GM12878 (cell line): Measurements from ENCODE around the gene TMPRSS9. TPM values are rescaled to one million over a fixed set of nuclear protein-coding genes. Genes with fewer than 3 reads are reported as not detected.
A peak's percentile ranks its signal among the peaks of the same experiment; 100 is the strongest.

ENCODE experiments used
- ATF7 ChIP-seq: fragments of 450-650 bp; IDR thresholded peaks from 2 replicates; pipeline ENCODE4 v1.6.1; 2016; ENCODE audit warnings: low read depth, mild to moderate bottlenecking
- BCL11A ChIP-seq: IDR thresholded peaks from 2 replicates; pipeline ENCODE4 v1.6.1; 2011; ENCODE audit warnings: low read depth, low read length
- BRCA1 ChIP-seq: IDR thresholded peaks from 2 replicates; pipeline ENCODE4 v1.6.1; 2011; ENCODE audit warnings: low read depth, low read length, improper control_type of control experiment
- CBX5 ChIP-seq: sonication (generic); IDR thresholded peaks from 2 replicates; pipeline ENCODE4 v1.6.1; 2016; ENCODE audit warnings: low read depth, moderate library complexity, mild to moderate bottlenecking, inconsistent platforms
- CREM ChIP-seq: IDR thresholded peaks from 2 replicates; pipeline ENCODE4 v1.6.1; 2014; ENCODE audit warnings: antibody characterized with exemption, low read depth
- ESRRA ChIP-seq: IDR thresholded peaks from 2 replicates; pipeline ENCODE4 v1.6.1; 2012; ENCODE audit warnings: mild to moderate bottlenecking, low read length, improper control_type of control experiment
- EZH2 ChIP-seq: IDR thresholded peaks from 2 replicates; pipeline ENCODE4 v1.6.1; 2012; ENCODE audit warnings: low read depth, mild to moderate bottlenecking, control low read depth, inconsistent platforms, low read length, borderline replicate concordance; ENCODE audit not compliant: control insufficient read depth
- FOXK2 ChIP-seq: fragments of 450-650 bp; IDR thresholded peaks from 2 replicates; pipeline ENCODE4 v1.6.1; 2017; ENCODE audit warnings: mild to moderate bottlenecking, moderate library complexity
- GABPA ChIP-seq: IDR thresholded peaks from 2 replicates; pipeline ENCODE4 v1.6.1; 2014; ENCODE audit warnings: antibody characterized with exemption, low read depth, mild to moderate bottlenecking, inconsistent platforms
- HDGF ChIP-seq: fragments of 450-650 bp; IDR thresholded peaks from 2 replicates; pipeline ENCODE4 v1.6.1; 2016; ENCODE audit warnings: antibody characterized with exemption
- JUNB ChIP-seq: IDR thresholded peaks from 2 replicates; pipeline ENCODE4 v1.6.1; 2016; ENCODE audit warnings: antibody characterized with exemption, mild to moderate bottlenecking
- MXI1 ChIP-seq: fragments of 150-350 bp; IDR thresholded peaks from 2 replicates; pipeline ENCODE4 v1.6.1; 2011; ENCODE audit warnings: low read depth, mild to moderate bottlenecking, inconsistent platforms, low read length, improper control_type of control experiment
- NBN ChIP-seq: fragments of 450-650 bp; IDR thresholded peaks from 2 replicates; pipeline ENCODE4 v1.6.1; 2016
- PAX5 ChIP-seq: IDR thresholded peaks from 2 replicates; pipeline ENCODE4 v1.6.1; 2011; ENCODE audit warnings: low read depth, low read length, borderline replicate concordance
- RELB ChIP-seq: fragments of 450-650 bp; IDR thresholded peaks from 2 replicates; pipeline ENCODE4 v1.6.1; 2017; ENCODE audit warnings: low read depth, mild to moderate bottlenecking, moderate library complexity
- SMAD1 ChIP-seq: fragments of 450-650 bp; IDR thresholded peaks from 2 replicates; pipeline ENCODE4 v1.6.1; 2018; ENCODE audit warnings: mild to moderate bottlenecking, low read depth; ENCODE audit not compliant: partially characterized antibody
- SMARCA5 ChIP-seq: fragments of 450-650 bp; IDR thresholded peaks from 2 replicates; pipeline ENCODE4 v1.6.1; 2017; ENCODE audit warnings: mild to moderate bottlenecking
- YY1 ChIP-seq: IDR thresholded peaks from 2 replicates; pipeline ENCODE4 v1.6.1; 2011; ENCODE audit warnings: low read depth, mild to moderate bottlenecking, low read length
- ZNF384 ChIP-seq: IDR thresholded peaks from 2 replicates; pipeline ENCODE4 v1.6.1; 2012; ENCODE audit warnings: low read depth, mild to moderate bottlenecking, low read length, improper control_type of control experiment, borderline replicate concordance
- polyA plus RNA-seq, 11 experiments: library from polyadenylated mRNA; depleted of rRNA in 4 of 11; unstranded in 6 of 11; stranded (reverse) in 5 of 11; fragments of >200 nt; fragmentation: Nextera tagmentation in 4 of 11; fragmentation: Illumina TruSeq in 1 of 11; extraction: Ambion mirVana in 4 of 11; extraction: Trizol in 1 of 11; gene quantifications; 1 replicate in 1 of 11; 2 replicates in 10 of 11; pipeline versions ENCODE4 v1.2.1 to v1.2.3, GENCODE V29; 2011 to 2016; ENCODE audit warnings: inconsistent platforms in 2 of 11, missing spikeins in 2 of 11, low read depth in 1 of 11
- total RNA-seq, 4 experiments: library from RNA; depleted of rRNA in 3 of 4; stranded (reverse); fragments of >200 nt in 3 of 4; fragmentation: Illumina TruSeq in 1 of 4; extraction: Trizol in 1 of 4; gene quantifications; 2 replicates each; pipeline versions ENCODE4 v1.2.1 to v1.2.3, GENCODE V29; 2013 to 2021
- TF ChIP-seq, protein P1 (sequence below): fragments of 150-350 bp; IDR thresholded peaks from 2 replicates; pipeline ENCODE4 v1.6.1; 2014; ENCODE audit warnings: mild to moderate bottlenecking, low read depth, low read length
- TF ChIP-seq, protein P2 (sequence below): IDR thresholded peaks from 2 replicates; pipeline ENCODE4 v1.6.1; 2012; ENCODE audit warnings: low read depth, low read length, improper control_type of control experiment
- TF ChIP-seq, protein P3 (sequence below), 3 experiments: IDR thresholded peaks in 2 of 3; conservative IDR thresholded peaks in 1 of 3; 2 replicates each; pipeline ENCODE4 v1.5.1; 2011; ENCODE audit warnings: low read depth in 3 of 3, low read length in 3 of 3, mild to moderate bottlenecking in 3 of 3, control low read depth in 2 of 3, moderate library complexity in 2 of 3, inconsistent platforms in 1 of 3, mixed read lengths in 1 of 3; ENCODE audit not compliant: control insufficient read depth in 2 of 3, insufficient read depth in 1 of 3; ENCODE audit errors: extremely low read depth in 1 of 3
- TF ChIP-seq, protein P4 (sequence below): fragments of 450-650 bp; IDR thresholded peaks from 2 replicates; pipeline ENCODE4 v1.6.1; 2017; ENCODE audit warnings: mild to moderate bottlenecking, moderate library complexity

The TMPRSS9 gene
- total and polyA plus RNA-seq, 10 of the 15 experiments (the other 5 are each of a cell fraction or from before 2014, with no cell fraction given): 0.24 TPM; not detected in 9

- TF ChIP-seq RELB (peak; percentile 86), MXI1 (peak; percentile 35; the same call in 1 of the 2 replicates), NBN (0 out of 2 replicates have a peak, but pooled peaks have one; percentile 58), PAX5 (no peak), BCL11A (no peak), EZH2 (no peak), JUNB (no peak), FOXK2 (no peak), ATF7 (no peak), ESRRA (no peak), CBX5 (no peak), GABPA (no peak), HDGF (0 out of 2 replicates have a peak, but pooled peaks have one; percentile 55), YY1 (peak; percentile 48; the same call in 1 of the 2 replicates), SMARCA5 (0 out of 2 replicates have a peak, but pooled peaks have one; percentile 16), ZNF384 (peak; percentile 89), SMAD1 (no peak), BRCA1 (no peak), CREM (no peak)
- TF ChIP-seq, protein P1, sequence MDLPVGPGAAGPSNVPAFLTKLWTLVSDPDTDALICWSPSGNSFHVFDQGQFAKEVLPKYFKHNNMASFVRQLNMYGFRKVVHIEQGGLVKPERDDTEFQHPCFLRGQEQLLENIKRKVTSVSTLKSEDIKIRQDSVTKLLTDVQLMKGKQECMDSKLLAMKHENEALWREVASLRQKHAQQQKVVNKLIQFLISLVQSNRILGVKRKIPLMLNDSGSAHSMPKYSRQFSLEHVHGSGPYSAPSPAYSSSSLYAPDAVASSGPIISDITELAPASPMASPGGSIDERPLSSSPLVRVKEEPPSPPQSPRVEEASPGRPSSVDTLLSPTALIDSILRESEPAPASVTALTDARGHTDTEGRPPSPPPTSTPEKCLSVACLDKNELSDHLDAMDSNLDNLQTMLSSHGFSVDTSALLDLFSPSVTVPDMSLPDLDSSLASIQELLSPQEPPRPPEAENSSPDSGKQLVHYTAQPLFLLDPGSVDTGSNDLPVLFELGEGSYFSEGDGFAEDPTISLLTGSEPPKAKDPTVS: peak; percentile 41; the same call in 1 of the 2 replicates
- TF ChIP-seq, protein P2, sequence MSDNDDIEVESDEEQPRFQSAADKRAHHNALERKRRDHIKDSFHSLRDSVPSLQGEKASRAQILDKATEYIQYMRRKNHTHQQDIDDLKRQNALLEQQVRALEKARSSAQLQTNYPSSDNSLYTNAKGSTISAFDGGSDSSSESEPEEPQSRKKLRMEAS: no peak
- TF ChIP-seq, protein P3, sequence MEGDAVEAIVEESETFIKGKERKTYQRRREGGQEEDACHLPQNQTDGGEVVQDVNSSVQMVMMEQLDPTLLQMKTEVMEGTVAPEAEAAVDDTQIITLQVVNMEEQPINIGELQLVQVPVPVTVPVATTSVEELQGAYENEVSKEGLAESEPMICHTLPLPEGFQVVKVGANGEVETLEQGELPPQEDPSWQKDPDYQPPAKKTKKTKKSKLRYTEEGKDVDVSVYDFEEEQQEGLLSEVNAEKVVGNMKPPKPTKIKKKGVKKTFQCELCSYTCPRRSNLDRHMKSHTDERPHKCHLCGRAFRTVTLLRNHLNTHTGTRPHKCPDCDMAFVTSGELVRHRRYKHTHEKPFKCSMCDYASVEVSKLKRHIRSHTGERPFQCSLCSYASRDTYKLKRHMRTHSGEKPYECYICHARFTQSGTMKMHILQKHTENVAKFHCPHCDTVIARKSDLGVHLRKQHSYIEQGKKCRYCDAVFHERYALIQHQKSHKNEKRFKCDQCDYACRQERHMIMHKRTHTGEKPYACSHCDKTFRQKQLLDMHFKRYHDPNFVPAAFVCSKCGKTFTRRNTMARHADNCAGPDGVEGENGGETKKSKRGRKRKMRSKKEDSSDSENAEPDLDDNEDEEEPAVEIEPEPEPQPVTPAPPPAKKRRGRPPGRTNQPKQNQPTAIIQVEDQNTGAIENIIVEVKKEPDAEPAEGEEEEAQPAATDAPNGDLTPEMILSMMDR (IDR thresholded peaks at IDR 0.05 in 2 of 3, conservative IDR thresholded peaks at IDR 0.05 in 1 of 3; ENCODE audit: control insufficient read depth in 2 of 3, extremely low read depth in 1 of 3, insufficient read depth in 1 of 3, low read depth in 3 of 3, low read length in 3 of 3): peak; percentile 73 to 82 (median 77)
- TF ChIP-seq, protein P4, sequence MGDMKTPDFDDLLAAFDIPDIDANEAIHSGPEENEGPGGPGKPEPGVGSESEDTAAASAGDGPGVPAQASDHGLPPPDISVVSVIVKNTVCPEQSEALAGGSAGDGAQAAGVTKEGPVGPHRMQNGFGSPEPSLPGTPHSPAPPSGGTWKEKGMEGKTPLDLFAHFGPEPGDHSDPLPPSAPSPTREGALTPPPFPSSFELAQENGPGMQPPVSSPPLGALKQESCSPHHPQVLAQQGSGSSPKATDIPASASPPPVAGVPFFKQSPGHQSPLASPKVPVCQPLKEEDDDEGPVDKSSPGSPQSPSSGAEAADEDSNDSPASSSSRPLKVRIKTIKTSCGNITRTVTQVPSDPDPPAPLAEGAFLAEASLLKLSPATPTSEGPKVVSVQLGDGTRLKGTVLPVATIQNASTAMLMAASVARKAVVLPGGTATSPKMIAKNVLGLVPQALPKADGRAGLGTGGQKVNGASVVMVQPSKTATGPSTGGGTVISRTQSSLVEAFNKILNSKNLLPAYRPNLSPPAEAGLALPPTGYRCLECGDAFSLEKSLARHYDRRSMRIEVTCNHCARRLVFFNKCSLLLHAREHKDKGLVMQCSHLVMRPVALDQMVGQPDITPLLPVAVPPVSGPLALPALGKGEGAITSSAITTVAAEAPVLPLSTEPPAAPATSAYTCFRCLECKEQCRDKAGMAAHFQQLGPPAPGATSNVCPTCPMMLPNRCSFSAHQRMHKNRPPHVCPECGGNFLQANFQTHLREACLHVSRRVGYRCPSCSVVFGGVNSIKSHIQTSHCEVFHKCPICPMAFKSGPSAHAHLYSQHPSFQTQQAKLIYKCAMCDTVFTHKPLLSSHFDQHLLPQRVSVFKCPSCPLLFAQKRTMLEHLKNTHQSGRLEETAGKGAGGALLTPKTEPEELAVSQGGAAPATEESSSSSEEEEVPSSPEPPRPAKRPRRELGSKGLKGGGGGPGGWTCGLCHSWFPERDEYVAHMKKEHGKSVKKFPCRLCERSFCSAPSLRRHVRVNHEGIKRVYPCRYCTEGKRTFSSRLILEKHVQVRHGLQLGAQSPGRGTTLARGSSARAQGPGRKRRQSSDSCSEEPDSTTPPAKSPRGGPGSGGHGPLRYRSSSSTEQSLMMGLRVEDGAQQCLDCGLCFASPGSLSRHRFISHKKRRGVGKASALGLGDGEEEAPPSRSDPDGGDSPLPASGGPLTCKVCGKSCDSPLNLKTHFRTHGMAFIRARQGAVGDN: no peak
Observed at GRCh38 chr19:2391118-2391725, 31.2 kb downstream of the TMPRSS9 start (continued).
